Ramos (cell line): ENCODE data around the gene EBP.

Experiments
- in situ Hi-C: fragments of 300-500 bp; cut with MboI; formaldehyde crosslinking; loops from one replicate; pipeline ENCODE4 v1.14.3; 2022; ENCODE audit warnings: low sequenced_read_pairs; ENCODE audit not compliant: unreplicated experiment

Gene EBP

DNA sequence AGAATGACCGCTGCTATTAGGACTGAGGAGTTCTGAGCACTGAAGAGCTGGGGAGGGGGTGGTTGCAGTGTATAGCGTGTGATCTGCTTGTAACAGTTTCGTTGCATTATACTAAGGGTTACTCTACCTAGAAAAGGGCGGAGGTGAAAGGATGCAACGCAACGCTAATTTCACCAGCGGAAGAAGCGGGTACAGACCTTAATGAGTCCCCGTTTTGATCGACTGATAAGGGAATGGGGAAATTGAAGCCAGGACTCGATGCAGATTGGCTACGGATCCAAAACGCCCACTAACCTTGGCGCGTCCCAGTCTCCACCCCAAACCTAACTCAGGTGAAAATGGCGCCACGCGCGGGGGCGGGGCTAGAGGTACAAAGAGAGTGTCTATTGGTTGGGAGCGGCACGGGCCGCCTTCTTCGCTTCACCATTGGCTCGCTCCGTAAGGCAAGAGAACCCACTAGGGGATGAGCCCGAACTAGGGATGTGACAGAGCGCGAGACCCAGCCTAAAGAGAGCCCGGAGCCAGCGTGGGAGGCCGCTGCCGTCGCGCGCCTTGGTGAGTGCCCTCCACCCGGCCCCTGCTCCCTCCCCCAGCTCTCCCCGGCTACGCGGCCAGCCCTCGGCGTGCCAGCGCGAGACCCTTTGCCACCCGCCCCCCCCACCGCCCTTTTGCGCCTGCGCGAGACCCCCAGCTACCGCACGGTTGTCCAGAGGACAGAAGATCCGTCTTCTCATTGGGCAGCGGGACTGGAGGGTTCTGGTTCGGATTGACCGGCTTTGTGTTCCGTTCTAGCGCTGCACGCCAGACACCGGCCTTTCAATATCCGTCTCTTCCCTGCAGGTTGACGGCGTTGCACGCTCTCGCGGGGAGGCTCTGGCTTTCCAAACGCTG is at the start of gene EBP:
Gene EBP, plus strand, starts transcription at position 456 of the 891 bp plus-strand sequence. CDS start 1,964 bp downstream, outside the sequence.
- in situ Hi-C loops = loop anchor here (25.0 kb wide), 1 partner anchor 434 kb away; no protein-coding TSS in a partner anchor

DNA sequence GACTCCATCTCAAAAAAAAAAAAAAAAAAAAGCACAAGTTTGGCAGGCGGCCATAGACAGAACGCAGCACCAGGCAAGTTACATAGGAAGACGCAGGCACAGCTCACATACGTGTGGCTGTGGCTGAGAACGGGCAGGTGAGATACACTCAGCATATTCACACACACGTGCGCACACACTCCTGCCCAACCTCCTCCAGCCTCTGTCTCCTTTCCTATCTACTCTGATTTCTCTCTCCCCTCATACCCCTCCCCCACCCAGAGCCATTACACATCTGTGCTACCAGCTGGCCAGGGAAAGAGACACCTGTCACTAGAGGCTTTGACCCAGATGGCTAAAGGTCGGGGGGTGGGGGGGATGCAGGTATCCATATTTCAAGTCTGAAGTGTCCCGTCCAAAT is 49.4 kb upstream of the EBP start:
- in situ Hi-C loops = no loop called here

DNA sequence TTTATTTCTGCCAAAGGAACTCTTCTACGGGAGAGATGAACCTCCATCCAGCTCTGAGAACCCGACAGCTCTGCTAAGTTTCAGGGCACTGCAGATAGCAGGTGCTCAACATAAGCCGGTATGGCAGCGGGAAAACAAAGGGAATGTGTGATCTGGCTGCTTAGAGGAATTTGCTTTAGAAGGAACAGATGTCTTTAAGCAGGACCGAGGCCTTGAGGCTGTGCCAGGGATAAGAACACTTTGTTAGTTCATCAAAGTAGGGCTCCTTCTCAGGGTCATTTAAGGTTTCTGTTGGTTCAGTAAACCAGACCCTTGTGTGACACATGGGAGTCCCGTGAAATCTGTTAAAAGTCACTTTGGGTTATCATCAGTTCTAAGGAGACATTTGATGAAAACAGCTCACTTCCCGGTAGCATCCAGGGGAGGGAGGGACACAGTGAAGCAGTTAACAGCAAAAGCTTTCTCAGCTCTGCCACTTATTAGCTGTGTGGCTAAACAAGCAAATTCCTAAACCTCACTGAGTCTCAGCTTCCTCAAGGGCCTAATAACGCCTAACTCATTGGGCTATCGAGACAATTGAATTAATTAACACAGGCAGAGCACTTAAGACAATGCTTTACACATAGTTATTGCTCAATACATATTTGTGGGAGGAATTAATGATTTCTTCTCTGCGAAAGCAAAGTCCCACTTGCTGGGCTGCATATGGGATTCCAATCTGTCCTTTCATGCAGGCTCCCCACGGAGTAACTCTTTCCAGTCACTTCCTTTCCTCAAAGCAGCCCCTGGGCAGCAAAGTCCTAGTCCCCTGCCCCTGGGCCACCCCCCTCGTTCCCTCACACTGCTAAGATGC is 48.5 kb upstream of the EBP start:
- in situ Hi-C loops = no loop called here

DNA sequence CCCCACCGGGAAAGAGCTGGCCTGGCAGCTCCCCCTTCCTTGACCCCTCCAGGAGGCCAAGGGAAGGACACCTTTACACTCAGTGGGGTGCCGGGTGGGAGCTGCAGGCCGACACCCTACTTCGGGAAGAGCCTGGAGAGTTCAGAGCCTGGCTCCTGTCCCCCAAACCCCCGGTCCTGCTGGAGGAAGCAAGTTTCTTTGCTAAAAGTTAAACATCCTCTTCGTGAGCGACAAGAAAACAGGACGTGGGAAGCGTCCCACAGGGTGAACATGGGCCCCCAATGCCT is 48.0 kb upstream of the EBP start:
- in situ Hi-C loops = no loop called here

DNA sequence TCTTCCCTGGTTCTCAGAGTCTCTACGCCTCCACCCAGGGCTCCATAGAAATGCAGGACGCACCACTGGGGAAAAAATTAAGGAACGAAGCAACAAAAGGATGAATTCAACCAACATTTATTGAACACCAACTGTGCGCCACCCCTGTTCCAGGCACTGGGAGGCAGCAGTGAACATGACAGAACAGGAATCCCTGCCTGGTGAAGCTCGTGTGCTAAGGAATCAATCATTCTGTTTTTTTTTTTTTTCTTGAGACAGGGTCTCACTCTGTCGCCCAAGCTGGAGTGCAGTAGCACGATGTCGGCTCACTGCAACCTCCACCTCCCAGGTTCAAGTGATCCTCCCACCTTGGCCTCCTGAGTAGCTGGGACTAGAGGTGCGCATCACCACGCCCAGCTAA is 47.5 kb upstream of the EBP start:
- in situ Hi-C loops = no loop called here

DNA sequence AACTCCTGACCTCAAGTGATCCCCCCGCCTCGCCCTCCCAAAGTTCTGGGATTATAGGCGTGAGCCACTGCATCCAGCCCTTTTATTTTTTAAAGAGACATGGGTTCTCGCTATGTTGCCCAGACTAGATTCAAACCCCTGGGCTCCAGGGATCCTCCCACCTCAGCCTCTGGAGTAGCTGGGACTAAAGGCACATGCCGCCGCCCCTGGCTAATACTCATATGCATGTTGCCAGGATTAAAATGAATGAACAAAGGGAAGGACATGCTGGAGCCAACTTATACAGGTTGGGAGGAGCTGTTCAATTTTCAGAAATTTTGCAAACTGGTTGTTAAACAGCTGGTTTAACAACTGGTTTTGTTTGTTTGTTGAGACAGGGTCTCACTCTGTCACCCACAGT is 47.0 kb upstream of the EBP start:
- in situ Hi-C loops = no loop called here

DNA sequence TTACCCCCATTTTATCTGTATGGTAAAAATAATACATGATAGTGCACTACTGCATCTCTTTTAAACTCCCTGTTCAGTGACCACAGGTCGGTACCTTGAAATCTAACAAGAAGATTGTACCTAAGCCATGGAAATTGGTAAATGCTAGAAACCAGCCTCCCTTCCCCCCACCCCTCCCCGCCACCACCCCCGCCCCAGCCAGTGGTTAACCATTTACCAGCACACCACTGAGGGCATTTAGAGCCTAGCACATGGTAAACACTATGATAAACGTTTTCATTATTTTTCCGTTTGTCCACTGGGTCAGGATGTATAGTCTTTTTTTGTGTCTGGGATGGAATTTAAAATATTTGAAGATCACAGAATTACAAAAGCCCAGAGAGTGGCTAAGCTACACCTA is 46.3 kb upstream of the EBP start:
- in situ Hi-C loops = no loop called here

DNA sequence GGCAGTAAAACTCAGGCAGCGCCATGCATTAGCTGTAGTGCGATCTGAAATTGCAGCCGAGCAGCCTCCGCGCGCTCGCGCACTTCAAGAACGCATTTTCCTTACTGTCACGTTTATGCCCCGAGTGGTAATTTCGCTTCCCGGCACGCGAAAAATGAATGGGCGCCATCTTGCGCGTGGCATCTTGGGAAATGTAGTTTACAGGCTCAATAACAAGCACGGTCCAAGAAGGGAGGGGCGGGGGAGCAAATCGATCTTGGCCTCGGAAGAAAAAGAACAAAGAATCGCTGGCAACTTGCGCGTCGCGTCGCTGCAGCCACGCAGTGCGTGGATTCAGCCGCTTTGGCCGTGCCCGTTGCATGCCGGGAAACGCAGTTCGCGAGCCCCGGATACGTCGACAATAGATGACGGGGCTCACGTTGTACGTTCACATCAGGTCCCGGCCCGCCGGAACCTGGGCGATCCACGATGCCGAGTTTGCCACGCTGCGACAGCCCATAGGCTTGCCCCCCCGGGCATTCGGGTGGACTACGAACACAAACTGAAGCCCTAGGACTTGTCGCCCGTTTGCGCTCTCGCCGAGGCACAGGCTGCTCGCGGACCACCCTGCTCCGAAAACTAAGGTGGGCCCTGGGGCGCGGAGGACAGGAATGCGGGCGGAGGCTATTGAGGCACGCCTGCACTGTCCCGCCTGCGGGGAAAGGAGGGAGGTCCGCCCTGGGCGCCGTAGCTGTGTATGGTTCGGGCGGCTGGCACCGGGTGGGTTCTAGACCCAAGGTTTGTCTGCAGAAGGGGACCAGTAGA is 45.6 kb upstream of the EBP start, which contains the start of gene FTSJ1:
Gene FTSJ1, plus strand, starts transcription at position 426 of the 804 bp plus-strand sequence. CDS start 1,849 bp downstream, outside the sequence.
- in situ Hi-C loops = no loop called here

DNA sequence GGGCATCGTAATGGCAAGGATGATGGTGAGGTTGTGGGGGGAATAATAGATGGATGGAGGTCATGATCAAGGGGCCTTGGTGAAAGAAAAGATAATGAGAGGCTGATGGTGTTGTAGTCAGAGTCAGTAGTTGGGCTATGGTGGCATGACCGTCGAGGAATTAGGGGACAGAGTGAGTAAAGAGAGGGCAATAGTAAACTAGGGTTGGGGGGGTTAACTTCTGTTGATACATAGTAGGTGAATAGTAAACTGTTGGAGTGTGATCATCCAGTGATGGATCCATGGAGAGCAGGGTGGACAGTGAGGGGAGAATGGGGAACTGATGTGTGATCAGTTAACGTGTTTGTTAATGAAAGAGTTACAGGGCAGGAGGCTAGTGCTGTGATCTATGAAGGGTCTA is 44.7 kb upstream of the EBP start:
- in situ Hi-C loops = no loop called here

DNA sequence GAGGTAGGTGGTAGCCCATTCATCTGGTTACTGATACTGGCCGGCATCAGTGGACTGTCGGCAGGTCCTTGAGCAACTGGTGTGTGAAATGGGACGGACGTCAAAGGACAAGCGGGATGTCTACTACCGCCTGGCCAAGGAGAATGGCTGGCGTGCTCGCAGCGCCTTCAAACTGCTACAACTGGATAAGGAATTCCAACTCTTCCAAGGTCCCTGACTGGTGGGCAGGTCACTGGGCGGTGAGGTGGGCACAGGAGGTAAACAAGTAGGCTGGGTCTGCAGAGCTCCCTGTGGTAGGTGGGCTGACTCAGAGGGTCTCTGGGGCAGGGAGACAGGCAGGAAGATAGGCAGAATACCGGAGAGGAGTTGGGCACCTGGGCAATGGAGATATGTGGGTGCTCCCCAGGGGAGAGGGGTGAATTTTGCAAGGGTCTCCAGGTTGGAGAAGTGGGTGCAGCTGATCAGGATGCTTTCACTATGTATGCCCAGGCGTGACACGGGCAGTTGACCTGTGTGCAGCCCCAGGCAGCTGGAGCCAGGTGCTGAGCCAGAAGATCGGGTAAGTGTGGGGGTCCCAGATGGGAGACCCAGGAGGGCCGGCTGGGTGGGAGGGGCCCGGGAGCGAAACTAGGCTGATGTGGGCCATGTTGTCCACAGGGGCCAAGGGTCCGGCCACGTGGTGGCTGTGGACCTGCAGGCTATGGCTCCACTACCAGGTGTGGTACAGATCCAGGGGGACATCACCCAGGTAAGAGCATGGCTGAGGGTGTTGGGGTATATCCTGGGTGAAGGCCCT is 43.5 kb upstream of the EBP start:
- in situ Hi-C loops = no loop called here

DNA sequence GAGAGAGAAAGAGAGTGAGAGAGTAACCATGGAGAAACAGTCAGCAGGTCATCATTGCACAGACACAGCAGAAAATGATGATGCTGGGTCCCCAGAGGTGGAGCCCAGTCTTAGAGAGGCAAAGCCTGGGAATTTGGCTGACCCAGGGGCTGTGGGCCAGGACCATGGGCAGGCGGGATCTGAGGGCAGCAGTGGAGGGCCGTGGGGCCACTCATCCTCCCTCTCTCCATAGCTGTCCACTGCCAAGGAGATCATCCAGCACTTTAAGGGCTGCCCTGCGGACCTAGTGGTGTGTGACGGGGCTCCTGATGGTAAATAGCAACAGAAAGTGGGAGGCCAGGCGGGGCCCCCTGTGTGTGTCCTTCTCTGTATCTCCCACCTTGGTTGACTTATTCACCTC is 42.8 kb upstream of the EBP start:
- in situ Hi-C loops = no loop called here

DNA sequence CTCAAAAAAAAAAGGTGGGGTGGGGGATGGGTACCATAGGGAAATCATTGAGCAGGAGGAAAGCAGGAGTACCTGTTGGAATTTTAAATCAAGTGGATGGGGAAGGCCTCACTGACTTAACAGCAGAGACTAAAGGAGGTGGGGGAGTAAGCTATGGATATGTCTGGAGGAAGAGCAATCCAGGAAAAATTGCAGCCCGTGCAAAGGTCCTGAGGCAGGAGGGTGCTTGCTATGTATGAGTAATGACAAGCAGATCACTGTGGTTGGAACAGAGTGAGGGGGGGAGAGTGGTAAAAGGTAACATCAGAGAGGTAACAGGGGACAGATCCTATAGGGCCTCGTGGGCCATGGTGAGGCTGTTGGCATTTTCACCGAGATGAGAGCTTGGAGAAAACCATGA is 41.5 kb upstream of the EBP start:
- in situ Hi-C loops = no loop called here

DNA sequence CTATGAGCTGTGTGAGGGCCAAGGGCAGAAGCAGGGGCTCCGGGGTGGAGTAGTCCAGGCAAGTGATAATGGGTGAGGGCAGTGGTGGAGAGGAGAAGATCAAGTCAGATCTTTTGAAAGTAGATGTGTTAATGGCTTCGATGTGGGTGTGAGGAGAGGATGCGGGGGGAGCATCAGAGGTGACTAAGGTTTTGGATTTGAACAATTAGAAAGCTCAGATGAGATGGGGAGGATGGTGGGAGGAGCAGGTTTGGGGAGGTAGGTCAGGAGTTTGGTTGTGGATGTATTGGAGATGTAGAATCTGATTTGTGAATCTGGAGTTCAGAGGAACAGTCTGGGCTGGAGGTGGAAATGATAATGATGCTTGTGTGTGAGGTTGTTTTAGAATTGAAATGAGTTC is 41.0 kb upstream of the EBP start:
- in situ Hi-C loops = no loop called here

DNA sequence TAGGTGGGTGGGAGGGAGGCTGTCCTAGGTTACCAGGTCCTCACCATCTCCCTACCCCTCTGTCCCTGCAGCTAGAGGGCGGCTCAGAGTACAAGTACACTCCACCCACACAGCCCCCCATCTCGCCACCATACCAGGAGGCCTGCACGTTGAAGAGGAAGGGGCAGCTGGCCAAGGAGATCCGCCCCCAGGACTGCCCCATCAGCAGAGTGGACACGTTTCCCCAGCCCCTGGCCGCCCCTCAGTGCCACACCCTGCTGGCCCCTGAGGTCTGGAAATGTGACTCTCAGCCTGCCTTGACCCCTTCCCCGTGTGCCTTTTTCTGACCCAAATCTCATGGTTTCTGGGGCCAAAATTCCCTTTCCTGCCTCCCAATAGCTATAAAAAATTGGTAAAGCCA is 39.1 kb upstream of the EBP start:
- in situ Hi-C loops = no loop called here

DNA sequence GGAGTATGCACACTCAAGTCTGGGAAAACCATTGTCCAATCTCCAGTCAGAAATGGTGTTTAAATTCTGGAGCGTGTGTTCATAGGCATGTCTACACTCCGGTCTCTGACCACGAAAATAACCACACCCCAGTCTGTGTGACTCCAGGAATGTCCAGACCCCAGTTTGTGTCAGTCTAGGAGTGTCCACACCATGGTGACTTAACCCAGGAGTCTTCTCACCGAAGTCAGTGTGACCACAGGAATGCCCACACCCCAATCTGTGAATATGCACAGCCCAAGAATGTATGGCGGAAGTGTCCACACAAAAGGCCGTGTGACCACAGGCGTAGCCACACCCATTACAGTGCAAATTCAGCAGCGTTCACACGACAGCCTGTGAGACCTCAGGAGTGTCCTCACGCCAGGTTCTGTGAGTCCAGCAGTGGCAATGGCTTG is 34.2 kb upstream of the EBP start:
- in situ Hi-C loops = no loop called here

DNA sequence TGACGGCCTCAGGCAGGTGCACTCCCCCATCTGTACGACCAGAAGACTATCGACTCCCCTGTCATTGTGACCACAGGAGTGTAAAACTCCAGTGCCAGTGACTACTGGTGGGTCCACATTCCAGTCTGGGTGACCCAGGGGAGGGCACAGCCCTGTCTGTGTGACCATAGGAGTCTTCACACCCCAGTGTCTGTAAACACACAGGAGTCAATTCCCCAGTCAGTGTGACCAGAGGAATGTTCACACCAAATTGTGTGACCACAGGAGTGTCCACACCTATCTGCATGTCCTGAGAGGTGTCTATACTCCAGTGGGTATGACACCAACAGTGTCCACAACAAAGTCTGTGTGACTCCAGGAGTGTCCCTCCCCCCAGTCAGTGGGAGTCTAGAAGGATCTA is 33.6 kb upstream of the EBP start:
- in situ Hi-C loops = no loop called here

DNA sequence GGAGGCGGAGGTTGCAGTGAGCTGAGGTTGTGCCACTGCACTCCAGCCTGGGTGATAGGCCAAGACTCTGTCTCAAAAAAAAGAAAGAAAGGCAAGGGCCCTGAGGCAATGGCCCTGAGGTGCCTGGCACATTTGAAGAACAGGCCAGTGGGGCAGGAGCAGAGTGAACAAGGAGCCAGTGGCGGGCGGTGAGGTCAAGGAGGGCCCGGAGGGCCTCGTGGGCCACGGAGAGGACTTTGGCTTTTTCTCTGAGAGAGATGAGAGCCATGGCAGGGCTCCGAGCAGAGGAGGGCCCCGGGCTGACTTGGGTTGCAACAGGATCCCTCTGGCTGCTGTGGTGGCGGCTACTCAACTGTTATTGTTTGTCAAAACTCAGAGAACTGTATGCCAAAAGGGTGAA is 32.3 kb upstream of the EBP start:
- in situ Hi-C loops = no loop called here

DNA sequence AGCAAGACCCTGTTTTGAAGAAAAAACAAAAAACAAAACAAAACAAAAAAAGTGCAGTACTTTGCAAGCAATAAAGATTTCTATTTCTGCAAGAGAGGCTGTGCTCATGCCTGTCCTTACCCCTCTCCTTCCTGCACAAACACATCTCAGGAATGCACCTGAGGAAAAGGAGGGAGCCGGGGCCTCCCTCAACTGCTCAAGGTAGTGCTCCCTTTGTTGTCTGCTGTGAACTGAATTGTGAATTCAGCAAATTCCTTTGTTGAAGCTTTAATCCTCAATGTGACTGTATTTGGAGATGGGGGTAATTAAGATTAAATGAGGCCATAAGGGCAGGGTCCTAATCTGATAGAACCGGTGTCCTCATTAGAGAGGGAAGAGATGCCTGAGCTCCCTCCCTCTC is 31.7 kb upstream of the EBP start:
- in situ Hi-C loops = no loop called here

DNA sequence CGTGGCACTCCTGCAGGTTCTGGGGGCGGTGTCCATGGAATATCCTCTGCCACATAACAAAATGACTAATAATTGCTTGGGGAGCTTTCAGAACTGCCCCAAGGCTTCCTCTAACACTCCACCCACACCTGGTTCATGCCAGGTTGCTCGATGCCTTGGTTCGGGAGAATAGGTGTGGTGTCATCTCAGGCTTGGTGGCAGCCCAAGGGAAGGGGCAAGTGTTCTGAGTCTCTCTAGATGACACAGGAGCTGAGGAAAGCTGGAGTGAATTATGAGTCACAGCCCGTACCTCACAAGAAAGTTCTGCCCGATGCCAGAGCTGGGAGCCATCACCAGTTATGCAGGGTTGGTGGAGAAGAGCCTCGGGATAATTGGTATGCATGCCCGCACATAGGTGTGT is 30.9 kb upstream of the EBP start:
- in situ Hi-C loops = no loop called here

DNA sequence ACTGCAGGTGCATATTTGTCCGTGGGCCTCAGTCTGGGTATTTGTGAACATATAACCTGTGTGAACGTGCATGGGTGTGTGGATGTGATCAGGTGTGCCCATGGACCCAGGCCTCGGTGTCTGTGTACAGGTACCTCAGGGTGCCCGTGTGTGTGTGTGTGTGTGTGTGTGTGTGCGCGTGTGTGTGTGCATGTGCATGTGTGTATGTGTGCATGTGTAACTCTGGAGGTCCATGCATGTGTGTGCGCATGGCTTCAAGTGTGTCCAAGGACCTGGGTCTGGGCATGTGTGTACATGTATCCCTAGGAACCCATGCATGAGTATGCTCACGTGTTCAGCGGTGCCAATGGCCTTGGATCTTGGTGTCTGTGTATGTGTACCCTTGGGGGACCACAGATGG is 29.8 kb upstream of the EBP start:
- in situ Hi-C loops = no loop called here
